IMR-90 (cell line): ENCODE measurements around the gene MGAT3. TPM values are rescaled to one million over a fixed set of nuclear protein-coding genes. Genes with fewer than 3 reads are reported as not detected.

ENCODE experiments used
- ATAC-seq: fragments of 200-7000 bp; cut with Tn5 transposase; 2 replicates; pipeline ENCODE4 v1.9.1; 2020; ENCODE audit warnings: low read depth, mild to moderate bottlenecking, moderate library complexity
- BruUV-seq: library from RNA; stranded (reverse); fragments of 400-500 nt; replicated peaks from 2 replicates; lab custom pipeline; 2021; lab: Mats Ljungman, UMichigan
- CTCF ChIA-PET: fragments of 300-600 bp; formaldehyde crosslinking; extraction: SDS; loops from one replicate; lab custom pipeline; 2021; ENCODE audit warnings: antibody characterized with exemption; lab: Yijun Ruan, JAX
- POLR2A ChIA-PET: fragments of 300-600 bp; sonication (Branson Sonifier 250); formaldehyde crosslinking; loops from one replicate; lab custom pipeline; 2022; ENCODE audit warnings: antibody characterized with exemption; ENCODE audit not compliant: unreplicated experiment; lab: Charles Lee
- DNase-seq: peaks from one replicate; pipeline ENCODE4 v3.0.0; 2013
- H2AFZ ChIP-seq: replicated peaks from 2 replicates; pipeline ENCODE3; 2013; ENCODE audit warnings: low read length, mild to moderate bottlenecking; ENCODE audit not compliant: poor library complexity
- H2AK5ac ChIP-seq: 2 replicates; pipeline ENCODE4 v1.6.1; 2013; ENCODE audit warnings: low read depth, low read length, inconsistent platforms
- H2AK9ac ChIP-seq: replicated peaks from 2 replicates; pipeline ENCODE3; 2013; ENCODE audit warnings: mild to moderate bottlenecking, low read depth, low read length, moderate library complexity; ENCODE audit not compliant: poor library complexity
- H2BK120ac ChIP-seq: 2 replicates; pipeline ENCODE4 v1.6.1; 2013; ENCODE audit warnings: low read depth, low read length, inconsistent platforms
- H2BK15ac ChIP-seq: 3 replicates; pipeline ENCODE4 v1.6.1; 2013; ENCODE audit warnings: low read depth, low read length, inconsistent platforms
- H2BK20ac ChIP-seq: 2 replicates; pipeline ENCODE4 v1.6.1; 2013; ENCODE audit warnings: low read depth, mild to moderate bottlenecking, inconsistent platforms, low read length, moderate library complexity
- H2BK5ac ChIP-seq: 2 replicates; pipeline ENCODE4 v1.6.1; 2013; ENCODE audit warnings: mild to moderate bottlenecking, low read depth, low read length, inconsistent platforms; ENCODE audit not compliant: poor library complexity, severe bottlenecking
- H3K14ac ChIP-seq: replicated peaks from 2 replicates; pipeline ENCODE4 v1.6.1; 2013; ENCODE audit warnings: low read depth, low read length, inconsistent platforms
- H3K18ac ChIP-seq: 2 replicates; pipeline ENCODE4 v1.6.1; 2013; ENCODE audit warnings: low read depth, low read length, control low read depth
- H3K23ac ChIP-seq: 2 replicates; pipeline ENCODE4 v1.6.1; 2013; ENCODE audit warnings: low read depth, low read length, inconsistent platforms
- H3K27ac ChIP-seq: 2 replicates; pipeline ENCODE4 v1.5.1; 2013; ENCODE audit warnings: mild to moderate bottlenecking, control low read depth, low read length; ENCODE audit not compliant: insufficient read depth
- H3K27me3 ChIP-seq: 2 replicates; pipeline ENCODE4 v1.6.1; 2013; ENCODE audit warnings: low read length; ENCODE audit not compliant: control insufficient read depth, insufficient read depth
- H3K36me3 ChIP-seq: 2 replicates; pipeline ENCODE4 v1.6.1; 2013; ENCODE audit warnings: low read length, mixed read lengths; ENCODE audit not compliant: control insufficient read depth, insufficient read depth
- H3K4ac ChIP-seq: 2 replicates; pipeline ENCODE4 v1.6.1; 2013; ENCODE audit warnings: low read depth, low read length, inconsistent platforms
- H3K4me1 ChIP-seq: 2 replicates; pipeline ENCODE4 v1.6.1; 2013; ENCODE audit warnings: low read length, mixed read lengths; ENCODE audit not compliant: control insufficient read depth, insufficient read depth
- H3K4me2 ChIP-seq: 2 replicates; pipeline ENCODE4 v1.6.1; 2013; ENCODE audit warnings: low read depth, mild to moderate bottlenecking, control low read depth, low read length, moderate library complexity
- H3K4me3 ChIP-seq: 2 replicates; pipeline ENCODE4 v1.5.1; 2013; ENCODE audit warnings: low read depth, mild to moderate bottlenecking, control low read depth, low read length, moderate library complexity; ENCODE audit not compliant: insufficient read depth
- H3K56ac ChIP-seq: 2 replicates; pipeline ENCODE4 v1.6.1; 2013; ENCODE audit warnings: low read length, inconsistent platforms; ENCODE audit not compliant: insufficient read depth; ENCODE audit errors: extremely low read depth
- H3K79me1 ChIP-seq, 2 experiments: 2 replicates each; pipeline ENCODE4 v1.6.1; 2013; ENCODE audit warnings: low read length in 2 of 2, inconsistent platforms in 1 of 2, low read depth in 1 of 2
- H3K9ac ChIP-seq: 2 replicates; pipeline ENCODE4 v1.6.1; 2013; ENCODE audit warnings: low read depth, low read length, control low read depth
- H3K9me1 ChIP-seq: 2 replicates; pipeline ENCODE4 v1.6.1; 2013; ENCODE audit warnings: low read length, inconsistent platforms; ENCODE audit not compliant: insufficient read depth
- H3K9me3 ChIP-seq: 2 replicates; pipeline ENCODE4 v1.6.1; 2013; ENCODE audit warnings: low read length; ENCODE audit not compliant: control insufficient read depth, insufficient read depth
- H4K20me1 ChIP-seq: 2 replicates; pipeline ENCODE4 v1.6.1; 2013; ENCODE audit warnings: low read length, inconsistent platforms; ENCODE audit not compliant: insufficient read depth
- H4K5ac ChIP-seq: 2 replicates; pipeline ENCODE4 v1.6.1; 2013; ENCODE audit warnings: mild to moderate bottlenecking, low read depth, low read length, control low read depth
- H4K8ac ChIP-seq, 2 experiments: 2 replicates each; pipeline ENCODE4 v1.6.1; 2013; ENCODE audit warnings: low read depth in 2 of 2, low read length in 2 of 2, control low read depth in 1 of 2, inconsistent platforms in 1 of 2
- H4K91ac ChIP-seq: 2 replicates; pipeline ENCODE4 v1.6.1; 2013; ENCODE audit warnings: low read depth, low read length, inconsistent platforms; ENCODE audit not compliant: insufficient read depth
- ELK1 ChIP-seq: fragments of 150-350 bp; IDR thresholded peaks from 2 replicates; pipeline ENCODE4 v1.6.1; 2016; ENCODE audit warnings: low read depth, mild to moderate bottlenecking, low read length, moderate library complexity, borderline replicate concordance
- MXI1 ChIP-seq: IDR thresholded peaks from 2 replicates; pipeline ENCODE4 v1.6.1; 2012; ENCODE audit warnings: low read depth, mild to moderate bottlenecking, low read length, moderate library complexity, borderline replicate concordance
- NFE2L2 ChIP-seq: fragments of 150-350 bp; IDR thresholded peaks from 2 replicates; pipeline ENCODE4 v1.6.1; 2016; ENCODE audit warnings: low read depth, mild to moderate bottlenecking, low read length
- WGBS, 2 experiments: methylation state at CpG; one replicate each; pipeline versions ENCODE4 v1.1.5 to v1.1.7; 2013; ENCODE audit warnings: missing lambda C conversion rate in 2 of 2; ENCODE audit not compliant: insufficient read length in 1 of 2; ENCODE audit errors: extremely low coverage in 2 of 2; 5-methylcytosine and 5-hydroxymethylcytosine counted together
- dilution Hi-C: fragments of 300-500 bp; cut with HindIII; formaldehyde crosslinking; loops from one replicate; pipeline ENCODE4 v1.14.3; 2018; ENCODE audit warnings: low sequenced_read_pairs; ENCODE audit not compliant: unreplicated experiment
- in situ Hi-C: fragments of 300-500 bp; cut with MboI; formaldehyde crosslinking; loops from 3 replicates; pipeline ENCODE4 v1.14.3; 2019; ENCODE audit warnings: low sequenced_read_pairs, inconsistent platforms, mixed read lengths
- intact Hi-C: fragments of 100-400 bp; cut with micrococcal nuclease; formaldehyde crosslinking; loops from 2 replicates; pipeline ENCODE4 v1.10.0; 2022
- polyA plus RNA-seq, 3 experiments: library from polyadenylated mRNA; depleted of rRNA; stranded (reverse); fragments of >200 nt; gene quantifications; 2 replicates each; pipeline ENCODE4 v1.2.3, GENCODE V29; 2012; ENCODE audit warnings: low replicate concordance in 1 of 3
- total RNA-seq: library from RNA; depleted of rRNA; stranded (reverse); fragments of >200 nt; gene quantifications from 2 replicates; pipeline ENCODE4 v1.2.3, GENCODE V29; 2012
- TF ChIP-seq, protein P1 (sequence below): fragments of 150-350 bp; IDR thresholded peaks from 2 replicates; pipeline ENCODE4 v1.6.1; 2017; ENCODE audit warnings: mild to moderate bottlenecking, antibody characterized with exemption, low read length, low read depth

Gene MGAT3
- total and polyA plus RNA-seq, 2 of the 4 experiments (the other 2 are of a cell fraction), result 0.36 to 1.1 TPM

GRCh38 chr22:39446239-39446721 is 10.5 kb upstream of the MGAT3 start:
- no peak overlapping the region for H3K4ac ChIP-seq
- H3K27me3 ChIP-seq, result peaks cover 12% of the 10 kb centered on the region
- H2BK20ac ChIP-seq, result no peak overlapping the region
- H2AFZ ChIP-seq, result no peak overlapping the region
- no peak overlapping the region for H3K4me3 ChIP-seq
- in situ Hi-C loops, result no loop called here
- no peak overlapping the region for H2BK15ac ChIP-seq
- H4K91ac ChIP-seq, result no peak overlapping the region
- no peak overlapping the region for H4K8ac ChIP-seq
- H3K4me2 ChIP-seq, result no peak overlapping the region
- H4K20me1 ChIP-seq, result no peaks in the 10 kb centered on the region
- no peak overlapping the region for H3K56ac ChIP-seq
- no peak overlapping the region for H3K23ac ChIP-seq
- H2BK5ac ChIP-seq, result no peak overlapping the region
- ATAC-seq (no peak), DNase-seq (no peak)
- no peak overlapping the region for H3K18ac ChIP-seq
- H3K79me1 ChIP-seq, result no peaks in the 10 kb centered on the region
- H3K9ac ChIP-seq, result no peak overlapping the region
- H3K36me3 ChIP-seq, result no peaks in the 10 kb centered on the region
- no peak overlapping the region for H3K14ac ChIP-seq
- no peak overlapping the region for H2AK5ac ChIP-seq
- no peak overlapping the region for H2AK9ac ChIP-seq
- dilution Hi-C loops, result no loop called here
- H3K9me3 ChIP-seq, result no peaks in the 10 kb centered on the region
- H3K9me1 ChIP-seq, result no peaks in the 10 kb centered on the region; the same call in 1 of the 2 replicates
- H3K27ac ChIP-seq, result no peak overlapping the region
- H4K5ac ChIP-seq, result no peak overlapping the region
- no peaks in the 10 kb centered on the region for H3K4me1 ChIP-seq
- intact Hi-C loops, result no loop called here
- ChIA-PET CTCF (interaction anchor here (1.3 kb wide), 1 partner anchor 83 kb away, joined by 3 read pairs; no protein-coding TSS in a partner anchor), POLR2A (no interaction called here)
- WGBS, 2 experiments, result no CpG with 5 or more reads among the region's 13 CpGs
- BruUV-seq, result no TSS peak
- TF ChIP-seq, protein P1, sequence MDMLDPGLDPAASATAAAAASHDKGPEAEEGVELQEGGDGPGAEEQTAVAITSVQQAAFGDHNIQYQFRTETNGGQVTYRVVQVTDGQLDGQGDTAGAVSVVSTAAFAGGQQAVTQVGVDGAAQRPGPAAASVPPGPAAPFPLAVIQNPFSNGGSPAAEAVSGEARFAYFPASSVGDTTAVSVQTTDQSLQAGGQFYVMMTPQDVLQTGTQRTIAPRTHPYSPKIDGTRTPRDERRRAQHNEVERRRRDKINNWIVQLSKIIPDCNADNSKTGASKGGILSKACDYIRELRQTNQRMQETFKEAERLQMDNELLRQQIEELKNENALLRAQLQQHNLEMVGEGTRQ, result no peak
- no peak for TF ChIP-seq ELK1
- TF ChIP-seq MXI1, result no peak
- no peak for TF ChIP-seq NFE2L2
- H2BK120ac ChIP-seq, result no peak overlapping the region
